NCI-H2171 treated with DMSO at 0.1 percent for 48 hours (cell line): Measurements from ENCODE around the gene ASTN2.
A peak's percentile ranks its signal among the peaks of the same experiment; 100 is the strongest.

Experiments used
- DNase-seq: peaks from one replicate; lab custom pipeline; 2025; lab: John Stamatoyannopoulos, UW

ASTN2 gene

GRCh38 chr9:116504893-116505480, 909.9 kb downstream of the ASTN2 start:
- no peak for DNase-seq

GRCh38 chr9:116504081-116504480, 910.8 kb downstream of the ASTN2 start:
- DNase-seq, result no peak

GRCh38 chr9:116502746-116503145, 912.1 kb downstream of the ASTN2 start:
- DNase-seq, result no peak

GRCh38 chr9:116501871-116502270, 913.0 kb downstream of the ASTN2 start:
- no peak for DNase-seq

- DNase-seq, result no peak
These were observed 914.6 kb downstream of the ASTN2 start for GRCh38 chr9:116499986-116500871.

GRCh38 chr9:116499434-116499833, 915.4 kb downstream of the ASTN2 start:
- DNase-seq, result no peak

- no peak for DNase-seq
These were observed 917.6 kb downstream of the ASTN2 start for GRCh38 chr9:116497095-116497890.

GRCh38 chr9:116496167-116496566, 918.7 kb downstream of the ASTN2 start:
- no peak for DNase-seq

GRCh38 chr9:116495725-116496124, 919.1 kb downstream of the ASTN2 start:
- DNase-seq, result no peak

GRCh38 chr9:116494815-116495634, 919.8 kb downstream of the ASTN2 start:
- peak; percentile 31 for DNase-seq

- no peak for DNase-seq
These were observed 921.5 kb downstream of the ASTN2 start for GRCh38 chr9:116493183-116493860.

- no peak for DNase-seq
These were observed 923.2 kb downstream of the ASTN2 start for GRCh38 chr9:116491659-116492058.

GRCh38 chr9:116491219-116491618, 923.6 kb downstream of the ASTN2 start:
- DNase-seq, result no peak

- no peak for DNase-seq
These were observed 924.5 kb downstream of the ASTN2 start for GRCh38 chr9:116490321-116490720.

GRCh38 chr9:116488373-116488772, 926.5 kb downstream of the ASTN2 start:
- no peak for DNase-seq

GRCh38 chr9:116484492-116485061, 930.3 kb downstream of the ASTN2 start:
- no peak for DNase-seq

- DNase-seq, result no peak
These were observed 931.0 kb downstream of the ASTN2 start for GRCh38 chr9:116483622-116484491.

GRCh38 chr9:116482740-116483139, 932.1 kb downstream of the ASTN2 start:
- no peak for DNase-seq

- DNase-seq, result peak; percentile 26
These were observed 934.2 kb downstream of the ASTN2 start for GRCh38 chr9:116480700-116481099.

- DNase-seq, result no peak
These were observed 934.9 kb downstream of the ASTN2 start for GRCh38 chr9:116479967-116480366.
